Measurements from ENCODE around the gene ZNF276.

Gene ZNF276

DNA sequence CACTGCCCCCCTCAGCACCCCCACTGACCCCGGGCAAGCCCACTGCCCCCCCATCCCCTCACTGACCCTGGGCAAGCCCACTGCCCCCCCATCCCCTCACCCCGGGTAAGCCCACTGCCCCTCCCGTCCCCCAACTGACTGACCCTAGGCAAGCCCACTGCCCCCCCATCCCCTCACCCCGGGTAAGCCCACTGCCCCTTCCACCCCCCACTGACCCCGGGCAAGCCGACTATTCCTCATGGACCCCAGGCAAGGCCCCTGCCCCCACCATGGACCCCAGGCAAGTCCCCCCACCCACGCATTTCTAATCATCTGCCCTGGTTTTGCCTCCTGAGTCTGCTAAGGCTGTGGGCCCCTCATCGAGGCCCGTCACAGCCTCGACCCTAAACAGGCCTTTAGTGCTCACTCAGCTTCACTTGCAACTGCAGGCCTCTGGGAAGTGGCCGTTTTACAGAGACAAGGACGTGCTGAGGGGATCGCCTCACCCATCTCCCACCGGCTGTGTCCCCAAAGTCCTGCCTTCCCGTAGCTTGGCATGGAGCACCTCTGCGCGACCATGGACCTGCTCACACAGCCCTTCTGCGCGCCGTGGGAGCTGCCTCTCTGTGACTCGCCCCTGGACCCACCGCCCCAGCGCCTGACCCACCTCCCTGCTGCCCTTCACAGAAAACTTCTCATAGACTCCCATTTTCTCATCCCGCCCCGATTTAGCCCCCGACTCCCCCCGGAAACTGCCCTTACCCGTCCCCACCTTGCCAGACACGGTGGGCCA, 4.2 kb upstream of the ZNF276 start:
- no peak for DNase-seq

DNA sequence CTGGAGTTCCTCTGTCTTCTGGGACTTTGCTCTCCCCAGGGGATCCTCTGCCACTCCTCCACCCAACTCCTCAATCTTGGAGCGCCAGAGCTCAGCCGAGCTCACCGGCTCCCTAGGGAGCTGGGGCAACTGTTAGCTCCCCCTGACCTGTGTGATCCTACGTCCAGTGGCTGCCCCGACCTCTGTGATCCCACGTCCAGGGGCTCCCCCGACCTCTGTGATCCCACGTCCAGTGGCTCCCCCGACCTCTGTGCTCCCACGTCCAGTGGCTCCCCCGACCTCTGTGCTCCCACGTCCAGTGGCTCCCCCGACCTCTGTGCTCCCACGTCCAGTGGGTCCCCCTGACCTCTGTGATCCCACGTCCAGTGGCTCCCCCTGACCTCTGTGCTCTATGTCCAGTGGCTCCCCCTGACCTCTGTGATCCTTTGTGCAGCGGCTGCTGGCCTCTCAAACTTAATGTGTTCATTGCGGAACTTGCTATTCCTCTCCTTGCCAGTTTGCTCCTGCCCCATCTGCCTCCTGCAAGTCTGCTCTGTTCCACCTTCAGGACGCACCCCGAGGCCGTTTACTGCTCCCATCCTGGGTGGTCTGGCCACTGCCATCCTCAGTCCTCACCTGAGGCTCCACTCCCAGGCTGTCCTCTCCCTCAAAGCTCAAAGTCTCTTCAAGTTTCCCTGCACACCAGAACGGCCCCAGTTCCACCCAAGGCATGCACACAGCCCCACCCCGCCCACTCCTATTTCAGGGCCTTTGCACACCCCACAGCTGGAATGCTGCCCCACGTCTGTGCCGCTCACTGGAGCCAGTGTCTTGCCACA, 3.4 kb upstream of the ZNF276 start:
- no peak for DNase-seq

DNA sequence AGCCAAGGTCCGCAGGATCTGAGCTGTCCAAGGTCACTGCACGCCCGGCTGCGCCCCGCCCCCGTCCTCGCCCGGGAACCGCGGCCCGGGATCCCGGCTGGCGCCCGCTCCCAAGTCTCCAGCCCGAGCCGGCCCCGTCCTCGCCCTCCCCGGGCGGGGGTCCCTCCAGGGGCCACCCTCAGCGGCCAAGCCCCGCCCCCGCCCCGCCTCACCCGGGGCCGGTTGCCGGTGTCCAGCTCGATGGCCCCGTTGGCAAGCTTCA, 855 bp upstream of the ZNF276 start:
- DNase-seq, result no peak

DNA sequence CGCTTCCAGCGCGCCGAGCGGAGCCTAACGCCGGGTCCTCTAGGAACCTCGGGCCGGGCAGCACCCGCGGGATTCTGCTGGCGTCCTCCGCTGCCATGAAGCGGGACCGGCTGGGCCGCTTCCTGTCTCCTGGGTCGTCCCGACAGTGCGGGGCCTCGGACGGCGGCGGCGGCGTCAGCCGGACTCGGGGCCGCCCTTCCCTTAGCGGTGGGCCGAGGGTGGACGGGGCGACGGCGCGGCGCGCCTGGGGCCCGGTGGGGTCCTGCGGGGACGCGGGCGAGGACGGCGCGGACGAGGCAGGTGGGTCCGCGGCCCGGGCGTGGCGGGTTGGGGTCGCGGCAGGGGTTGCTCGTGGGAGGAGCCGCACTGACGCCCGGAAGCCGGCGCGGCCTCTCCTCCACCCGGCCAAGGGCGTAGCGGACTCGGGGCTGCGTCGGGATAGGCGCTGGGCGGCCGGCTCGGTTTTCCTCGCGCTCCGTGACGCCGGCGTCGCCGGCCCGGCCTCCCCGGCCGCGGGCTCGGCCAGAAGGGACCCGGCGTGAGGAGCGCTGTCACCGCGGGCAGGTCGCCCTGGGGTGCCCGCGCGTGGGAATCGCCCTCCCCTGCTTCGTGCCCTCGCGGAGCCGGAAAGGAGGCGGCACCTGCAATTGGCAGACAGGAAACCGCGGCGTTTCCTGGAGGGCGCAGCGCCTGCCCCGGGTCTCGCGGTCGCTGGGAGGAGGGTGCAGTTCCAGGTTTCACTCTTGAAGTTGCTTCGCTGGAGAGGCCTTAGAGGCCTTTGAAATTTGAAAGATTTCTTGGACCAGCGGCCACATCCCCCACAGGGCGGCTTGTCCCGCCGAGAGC, 432 bp downstream of the ZNF276 start:
- no peak for DNase-seq

DNA sequence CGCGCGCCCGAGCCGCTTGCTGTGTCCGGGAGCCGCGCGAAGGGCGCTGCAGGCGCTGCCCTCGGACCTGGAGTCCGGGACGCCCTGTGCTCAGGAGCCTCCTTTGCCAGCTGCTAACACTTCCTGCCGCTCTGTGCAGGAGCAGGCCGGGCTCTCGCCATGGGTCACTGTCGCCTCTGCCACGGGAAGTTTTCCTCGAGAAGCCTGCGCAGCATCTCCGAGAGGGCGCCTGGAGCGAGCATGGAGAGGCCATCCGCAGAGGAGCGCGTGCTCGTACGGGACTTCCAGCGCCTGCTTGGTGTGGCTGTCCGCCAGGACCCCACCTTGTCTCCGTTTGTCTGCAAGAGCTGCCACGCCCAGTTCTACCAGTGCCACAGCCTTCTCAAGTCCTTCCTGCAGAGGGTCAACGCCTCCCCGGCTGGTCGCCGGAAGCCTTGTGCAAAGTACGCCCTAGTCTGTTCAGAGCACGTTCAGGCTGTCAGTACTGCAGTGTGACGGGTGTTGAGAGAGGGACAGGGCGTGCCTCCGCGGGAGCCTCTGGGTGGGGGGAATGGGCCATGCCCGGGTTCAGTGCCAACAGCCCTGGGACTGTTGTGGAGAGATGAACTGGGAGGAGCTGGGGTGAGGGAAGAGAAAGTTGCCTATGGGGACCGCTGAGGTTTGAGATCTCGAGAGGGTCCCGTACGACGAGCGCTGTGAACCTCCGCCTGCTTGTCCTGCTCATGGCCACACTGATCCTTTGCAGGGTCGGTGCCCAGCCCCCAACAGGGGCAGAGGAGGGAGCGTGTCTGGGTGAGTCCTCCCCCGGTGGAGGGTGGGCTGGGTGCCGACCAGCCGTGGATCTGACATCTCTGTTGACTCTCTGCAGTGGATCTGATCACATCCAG, 1.3 kb downstream of the ZNF276 start:
- no peak for DNase-seq

DNA sequence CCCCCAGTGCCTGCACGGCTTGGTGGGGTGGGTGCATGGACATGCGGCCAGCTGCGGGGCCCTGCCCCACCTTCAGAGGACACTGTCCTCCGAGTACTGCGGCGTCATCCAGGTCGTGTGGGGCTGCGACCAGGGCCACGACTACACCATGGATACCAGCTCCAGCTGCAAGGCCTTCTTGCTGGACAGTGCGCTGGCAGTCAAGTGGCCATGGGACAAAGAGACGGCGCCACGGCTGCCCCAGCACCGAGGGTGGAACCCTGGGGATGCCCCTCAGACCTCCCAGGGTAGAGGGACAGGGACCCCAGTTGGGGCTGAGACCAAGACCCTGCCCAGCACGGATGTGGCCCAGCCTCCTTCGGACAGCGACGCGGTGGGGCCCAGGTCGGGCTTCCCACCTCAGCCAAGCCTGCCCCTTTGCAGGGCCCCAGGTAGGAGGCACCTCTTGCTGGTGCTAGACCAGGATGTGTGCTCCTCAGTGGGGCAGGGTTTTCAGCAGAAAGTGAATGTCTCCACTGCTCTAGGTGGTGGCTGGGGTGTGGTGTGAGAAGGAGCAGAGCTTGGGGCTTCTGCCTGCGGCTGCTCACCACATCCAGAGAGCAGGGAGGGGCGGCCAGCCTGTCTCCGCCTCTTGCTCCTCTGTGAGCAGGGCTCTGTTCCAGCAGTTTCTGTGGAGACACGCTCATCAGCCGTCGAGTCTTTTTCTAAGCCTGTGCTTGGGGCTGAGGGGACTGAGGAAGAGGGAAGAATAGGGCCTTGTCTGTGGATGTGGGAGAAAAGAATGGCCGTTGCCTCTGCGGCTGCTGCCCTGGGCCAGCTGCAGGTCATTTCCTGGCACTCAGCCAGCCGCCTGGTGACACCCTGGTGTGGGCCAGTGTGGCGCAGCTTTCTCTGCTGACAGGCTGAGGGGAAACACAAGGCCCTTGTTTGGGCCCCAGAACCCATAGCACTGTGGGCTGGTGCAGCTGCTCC, 2.2 kb downstream of the ZNF276 start:
- DNase-seq, result no peak

DNA sequence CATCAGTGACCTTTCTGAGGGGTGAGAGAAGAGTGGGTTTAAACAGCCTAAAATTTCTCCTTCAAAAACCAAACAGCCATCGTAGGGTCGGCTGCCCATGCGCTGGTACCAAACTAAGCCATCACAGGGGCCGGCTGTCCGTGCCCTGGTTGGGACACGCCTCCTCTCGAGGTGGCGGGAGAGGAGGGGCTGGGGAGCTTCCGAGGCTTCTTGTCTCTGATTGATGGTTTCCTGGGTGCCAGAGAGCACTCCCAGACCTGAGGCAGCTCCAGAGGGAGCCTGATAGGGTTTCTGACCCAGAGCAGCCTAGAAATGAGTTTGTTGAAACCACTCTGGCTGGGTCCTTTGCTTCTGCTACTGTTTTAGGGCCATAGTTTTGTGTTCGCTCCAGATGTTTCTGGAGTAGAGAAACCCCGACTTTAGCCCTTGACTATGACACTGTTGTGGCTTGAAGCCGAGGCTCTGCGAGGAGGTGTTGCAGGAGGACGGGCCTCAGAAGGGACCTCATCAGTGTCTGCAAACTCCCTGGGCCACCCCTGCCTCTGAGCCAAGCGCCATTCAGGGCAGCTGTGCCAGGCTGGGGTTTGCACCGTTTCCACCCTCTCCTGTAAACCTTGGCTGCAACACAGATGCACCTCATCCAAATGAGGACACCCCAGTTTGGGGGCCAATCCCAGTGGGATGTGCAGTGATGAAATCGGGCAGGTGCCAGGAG, 6.2 kb downstream of the ZNF276 start:
- DNase-seq, result no peak

DNA sequence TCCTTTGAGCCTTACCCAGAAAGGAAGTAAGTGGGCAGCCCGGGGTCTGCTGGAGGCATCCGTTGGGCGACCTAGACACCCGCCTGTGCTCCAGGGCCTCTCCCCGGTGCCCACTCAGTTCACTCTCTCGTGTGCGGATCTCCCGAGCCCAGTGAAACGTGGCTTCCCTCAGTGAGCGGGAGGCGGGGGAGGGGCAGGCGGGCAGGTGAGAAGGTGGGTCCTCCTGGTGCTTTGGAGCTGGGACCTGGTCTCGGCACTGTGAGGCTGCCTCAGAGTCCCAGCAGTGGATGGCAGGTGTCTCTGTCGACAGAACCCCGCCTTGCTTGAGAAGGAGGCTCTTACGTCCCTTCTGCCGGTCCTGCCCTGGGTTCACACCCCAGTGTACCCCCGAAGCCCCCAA, 8.0 kb downstream of the ZNF276 start:
- no peak for DNase-seq

DNA sequence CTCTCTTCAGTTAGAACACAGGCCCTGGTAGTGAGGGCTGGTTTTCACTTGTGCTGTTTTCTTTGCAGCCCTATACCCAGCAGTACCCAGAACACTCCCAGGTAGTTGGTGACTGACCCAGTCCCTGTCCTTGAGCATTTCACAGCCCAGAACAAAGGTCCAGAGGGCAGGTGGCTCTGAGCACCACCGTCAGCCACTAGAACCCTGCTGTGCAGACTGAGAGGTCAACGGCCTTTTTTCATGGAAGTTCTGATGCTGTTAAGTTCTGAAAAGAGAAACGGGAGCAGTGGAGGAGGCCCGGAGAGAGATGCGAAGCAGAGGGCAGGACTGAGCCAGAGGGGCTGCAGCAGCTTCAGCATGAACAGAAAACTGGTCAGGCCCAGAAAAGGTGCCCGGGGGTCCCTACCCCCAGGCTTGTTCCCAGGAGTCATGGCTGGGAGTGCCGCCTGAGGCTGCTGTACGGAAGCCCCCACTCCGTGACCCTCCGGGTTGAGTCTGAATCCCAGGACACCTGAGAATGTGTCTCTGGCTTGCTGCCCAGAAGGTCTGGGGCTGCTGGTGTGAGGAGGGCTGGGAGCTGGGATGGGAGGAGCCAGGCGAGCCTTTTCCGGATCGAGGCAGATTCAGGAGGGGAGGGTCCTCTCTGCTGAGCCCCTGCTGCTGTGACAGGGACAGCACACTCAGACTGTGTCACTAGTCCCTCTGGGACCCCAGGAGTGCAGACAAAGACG, 8.7 kb downstream of the ZNF276 start:
- no peak for DNase-seq

DNA sequence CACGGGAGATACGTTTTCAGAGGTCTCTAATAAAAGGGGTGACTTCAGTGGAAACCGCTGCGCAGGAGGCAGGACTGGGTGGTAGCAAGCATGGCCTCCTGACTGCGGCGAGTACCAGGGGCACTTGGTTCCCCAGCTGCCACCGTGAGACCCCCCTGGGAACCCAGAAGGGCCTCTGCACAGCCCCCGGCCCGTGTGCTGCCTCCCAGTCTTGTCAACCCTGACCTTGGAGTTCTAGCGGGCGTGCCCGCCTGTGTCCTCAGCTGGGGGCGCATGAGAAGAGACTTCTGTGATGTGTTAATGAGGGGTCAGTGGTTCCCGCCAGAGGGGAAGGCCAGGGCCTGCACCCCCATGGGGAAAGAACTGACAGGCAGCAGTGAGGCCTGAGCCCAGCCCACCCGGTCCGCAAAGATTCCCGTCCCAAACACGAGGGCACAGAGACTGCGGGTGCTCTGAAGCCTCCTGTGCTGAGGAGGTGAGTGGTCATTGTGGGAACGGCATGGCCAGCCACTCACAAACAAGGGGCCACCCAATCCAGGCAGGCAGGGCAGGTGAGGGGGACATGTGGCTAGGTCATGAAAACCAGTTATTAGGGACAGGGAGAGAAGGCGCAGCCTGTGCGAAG, 9.4 kb downstream of the ZNF276 start:
- DNase-seq, result no peak

DNA sequence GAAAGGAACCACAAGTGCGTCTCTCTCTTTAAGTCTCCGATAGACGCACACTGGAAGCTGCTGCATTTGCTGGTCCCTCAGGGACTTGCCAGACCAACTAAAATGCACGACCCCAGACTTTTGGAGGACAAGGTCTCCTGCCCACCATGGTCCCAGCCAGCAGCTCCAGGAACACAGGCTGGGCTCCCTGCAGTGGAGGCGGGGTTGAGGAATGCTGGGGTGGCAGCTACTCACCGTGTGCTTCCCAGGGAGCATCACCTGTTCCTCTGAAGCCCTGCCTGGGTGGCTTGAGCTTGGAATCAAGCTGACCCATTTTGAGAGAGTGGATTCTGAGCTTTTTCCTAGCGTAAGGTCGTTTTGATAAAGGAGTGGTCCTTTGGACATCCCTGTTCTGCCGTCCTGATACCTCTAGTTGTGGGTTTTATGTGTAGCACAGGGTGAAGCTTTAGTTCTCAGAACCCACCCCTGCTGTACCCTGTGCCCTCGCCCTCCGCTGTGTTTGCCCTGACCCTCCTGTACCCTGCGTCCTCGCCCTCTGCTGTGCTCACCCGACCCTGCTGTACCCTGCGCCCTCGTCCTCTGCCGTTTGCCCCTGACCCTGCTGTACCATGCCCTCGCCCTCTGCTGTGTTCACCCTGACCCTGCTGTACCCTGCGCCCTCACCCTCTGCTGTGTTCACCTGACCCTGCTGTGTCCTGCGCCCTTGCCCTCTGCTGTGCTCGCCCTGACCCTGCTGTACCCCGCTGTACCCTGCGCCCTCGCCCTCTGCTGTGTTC, 11.0 kb downstream of the ZNF276 start:
- DNase-seq, result no peak

DNA sequence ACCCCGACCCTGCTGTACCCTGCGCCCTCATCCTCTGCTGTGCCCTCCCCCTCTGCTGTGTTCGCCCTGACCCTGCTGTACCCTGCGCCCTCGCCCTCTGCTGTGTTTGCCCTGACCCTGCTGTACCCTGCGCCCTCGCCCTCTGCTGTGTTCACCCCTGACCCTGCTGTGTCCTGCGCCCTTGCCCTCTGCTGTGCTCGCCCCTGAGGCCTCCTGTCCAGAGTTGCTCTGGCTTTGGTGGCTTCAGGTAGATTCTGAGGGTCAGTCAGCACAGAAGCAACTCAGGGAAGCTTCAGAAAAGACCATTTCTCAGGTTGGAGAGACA, 11.5 kb downstream of the ZNF276 start:
- DNase-seq, result no peak

DNA sequence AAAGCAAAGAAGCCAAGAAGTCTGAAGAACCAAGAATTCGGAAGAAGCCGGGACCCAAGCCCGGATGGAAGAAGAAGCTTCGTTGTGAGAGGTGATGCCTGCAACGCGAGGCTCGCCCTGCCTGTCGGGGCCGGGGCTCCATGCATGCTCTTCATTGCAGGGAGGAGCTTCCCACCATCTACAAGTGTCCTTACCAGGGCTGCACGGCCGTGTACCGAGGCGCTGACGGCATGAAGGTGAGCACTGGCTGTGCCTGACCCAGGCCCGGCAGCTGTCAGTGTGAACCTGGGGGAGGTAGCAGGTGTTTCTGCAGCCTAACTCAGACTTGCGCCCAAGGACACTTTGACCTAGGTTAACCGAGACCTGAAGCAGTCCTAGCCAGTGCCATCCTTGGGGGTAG, 12.0 kb downstream of the ZNF276 start:
- DNase-seq, result no peak

DNA sequence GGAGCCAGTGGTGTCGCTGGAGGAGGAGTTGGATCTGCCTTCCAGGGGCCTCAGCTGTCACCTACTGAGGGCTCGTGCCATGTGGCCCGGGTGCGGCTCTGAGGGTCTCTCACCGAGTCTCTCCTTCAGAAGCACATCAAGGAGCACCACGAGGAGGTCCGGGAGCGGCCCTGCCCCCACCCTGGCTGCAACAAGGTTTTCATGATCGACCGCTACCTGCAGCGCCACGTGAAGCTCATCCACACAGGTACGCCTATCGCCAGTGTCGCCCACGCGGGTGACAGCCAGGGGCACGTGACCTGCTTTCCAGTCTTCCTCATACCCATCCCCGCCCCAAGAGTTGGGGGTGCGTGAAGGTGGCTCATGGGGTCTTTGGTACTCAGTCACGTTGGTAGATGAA, 12.5 kb downstream of the ZNF276 start:
- no peak for DNase-seq

DNA sequence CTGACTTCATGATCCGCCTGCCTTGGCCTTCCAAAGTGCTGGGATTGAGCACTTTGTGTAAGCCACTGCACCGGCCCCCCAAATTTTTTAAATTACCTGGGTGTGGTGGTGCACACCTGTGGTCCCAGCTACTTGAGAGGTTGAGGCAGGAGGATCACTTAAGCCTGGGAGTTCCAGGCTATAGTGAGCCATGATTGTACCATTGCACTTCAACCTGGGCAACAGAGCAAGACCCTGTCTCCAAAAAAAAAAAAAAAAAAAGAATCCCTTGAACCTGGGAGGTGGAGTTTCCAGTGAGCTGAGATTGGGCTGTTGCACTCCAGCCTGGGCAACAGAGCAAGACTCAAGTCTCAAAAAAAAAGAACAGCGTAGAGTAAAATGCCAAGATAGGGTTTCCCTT, 15.2 kb downstream of the ZNF276 start:
- DNase-seq, result no peak

DNA sequence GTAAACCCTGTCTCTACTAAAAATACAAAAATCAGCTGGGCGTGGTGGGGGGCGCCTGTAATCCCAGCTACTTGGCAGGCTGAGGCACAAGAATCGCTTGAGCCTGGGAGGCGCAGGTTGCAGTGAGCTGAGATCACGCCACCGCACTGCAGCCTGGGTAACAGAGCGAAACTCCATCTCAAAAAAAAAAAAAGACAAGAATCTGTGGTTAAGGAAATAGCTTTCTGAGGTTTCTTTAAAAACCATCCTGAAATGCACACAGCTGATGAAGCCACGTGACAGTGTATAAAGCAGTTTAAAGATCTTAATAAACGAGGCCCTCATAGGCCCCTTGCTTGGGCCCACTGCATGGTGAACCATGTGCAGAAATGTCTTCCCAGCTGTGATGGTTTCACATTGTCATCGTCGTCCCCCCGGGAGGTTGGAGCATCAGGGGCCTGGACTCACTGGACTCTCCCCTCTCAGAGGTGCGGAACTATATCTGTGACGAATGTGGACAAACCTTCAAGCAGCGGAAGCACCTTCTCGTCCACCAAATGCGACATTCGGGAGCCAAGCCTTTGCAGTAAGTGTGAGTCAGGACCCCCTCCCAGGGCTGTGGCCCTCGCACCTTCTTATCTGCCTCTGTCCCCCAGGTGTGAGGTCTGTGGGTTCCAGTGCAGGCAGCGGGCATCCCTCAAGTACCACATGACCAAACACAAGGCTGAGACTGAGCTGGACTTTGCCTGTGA, 16.2 kb downstream of the ZNF276 start:
- DNase-seq, result no peak

DNA sequence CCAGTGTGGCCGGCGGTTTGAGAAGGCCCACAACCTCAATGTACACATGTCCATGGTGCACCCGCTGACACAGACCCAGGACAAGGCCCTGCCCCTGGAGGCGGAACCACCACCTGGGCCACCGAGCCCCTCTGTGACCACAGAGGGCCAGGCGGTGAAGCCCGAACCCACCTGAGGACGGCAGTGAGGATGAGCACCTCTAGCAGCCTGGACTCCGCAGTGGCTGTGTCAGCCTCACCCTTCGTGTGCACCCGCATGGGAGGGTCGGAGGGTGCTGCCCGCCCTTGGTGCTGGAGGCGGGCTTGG, 16.7 kb downstream of the ZNF276 start:
- no peak for DNase-seq

DNA sequence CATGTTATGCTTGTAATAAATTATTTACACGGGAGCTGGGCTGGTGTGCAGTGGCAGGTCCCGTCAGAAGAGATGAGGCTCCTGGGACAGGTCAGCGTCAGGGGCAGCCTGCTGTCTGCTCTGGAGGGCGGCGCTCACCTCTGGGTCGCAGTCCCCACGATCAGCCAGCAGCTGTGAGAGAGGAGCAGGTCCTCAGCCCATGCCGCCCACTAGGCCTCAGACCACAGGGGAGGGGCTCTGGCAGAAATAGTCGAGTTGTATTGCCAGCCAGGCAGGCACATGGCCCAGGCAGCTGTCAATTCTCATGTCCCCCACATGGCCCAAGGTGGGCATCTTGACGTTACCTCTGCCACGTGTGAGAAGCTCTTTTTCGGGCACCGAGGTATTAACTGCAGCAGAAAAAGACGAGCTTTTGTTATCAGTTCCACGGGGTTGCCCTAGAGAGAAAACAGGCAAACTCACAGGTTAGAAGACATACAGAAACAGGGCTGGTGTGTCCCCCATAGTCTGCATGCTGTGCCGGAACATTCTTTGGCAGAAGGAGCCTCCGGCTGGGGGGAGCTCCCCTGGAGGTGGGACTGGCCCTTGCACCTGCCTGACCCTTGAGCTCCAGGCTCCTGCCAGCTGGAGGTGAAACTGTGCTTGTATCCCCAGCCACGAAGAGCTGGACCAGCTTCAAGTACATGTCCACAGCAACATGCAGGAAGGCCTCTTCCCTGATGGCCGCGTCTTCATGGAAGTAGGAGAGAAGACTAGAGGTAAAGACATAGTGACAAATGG, 17.4 kb downstream of the ZNF276 start:
- no peak for DNase-seq

Measured in 8988T (cell line).